Central memory CD8-positive, alpha-beta T cell (primary cell): ENCODE data around the gene SF1.

Experiments
- ATAC-seq: fragments of 150-1000 bp; cut with Tn5 transposase; replicated peaks from 2 replicates; pipeline ENCODE4 v1.10.0; 2022; ENCODE audit warnings: mild to moderate bottlenecking, moderate FRiP score, moderate number of reproducible peaks; ENCODE audit not compliant: poor library complexity, severe bottlenecking; ENCODE audit errors: extremely low read depth
- DNase-seq, 2 donors: peaks; one replicate each; pipeline ENCODE4 v3.0.0; 2021; ENCODE audit warnings: low spot score in 2 of 2
- H3K27ac Mint-ChIP-seq: one replicate; pipeline ENCODE4 v1.8.0; 2022; ENCODE audit warnings: low read depth, mild to moderate bottlenecking, moderate library complexity, mixed read lengths
- H3K27me3 Mint-ChIP-seq: one replicate; pipeline ENCODE4 v1.8.0; 2022; ENCODE audit warnings: mixed read lengths
- H3K36me3 Mint-ChIP-seq: one replicate; pipeline ENCODE4 v1.8.0; 2022; ENCODE audit warnings: mild to moderate bottlenecking, moderate library complexity, mixed read lengths; ENCODE audit not compliant: insufficient read depth
- H3K4me1 Mint-ChIP-seq: one replicate; pipeline ENCODE4 v1.8.0; 2022; ENCODE audit warnings: mixed read lengths
- H3K4me3 Mint-ChIP-seq: one replicate; pipeline ENCODE4 v1.8.0; 2022; ENCODE audit warnings: mild to moderate bottlenecking, moderate library complexity, mixed read lengths
- H3K9me3 Mint-ChIP-seq: one replicate; pipeline ENCODE4 v1.8.0; 2022; ENCODE audit warnings: mixed read lengths

Gene SF1

DNA sequence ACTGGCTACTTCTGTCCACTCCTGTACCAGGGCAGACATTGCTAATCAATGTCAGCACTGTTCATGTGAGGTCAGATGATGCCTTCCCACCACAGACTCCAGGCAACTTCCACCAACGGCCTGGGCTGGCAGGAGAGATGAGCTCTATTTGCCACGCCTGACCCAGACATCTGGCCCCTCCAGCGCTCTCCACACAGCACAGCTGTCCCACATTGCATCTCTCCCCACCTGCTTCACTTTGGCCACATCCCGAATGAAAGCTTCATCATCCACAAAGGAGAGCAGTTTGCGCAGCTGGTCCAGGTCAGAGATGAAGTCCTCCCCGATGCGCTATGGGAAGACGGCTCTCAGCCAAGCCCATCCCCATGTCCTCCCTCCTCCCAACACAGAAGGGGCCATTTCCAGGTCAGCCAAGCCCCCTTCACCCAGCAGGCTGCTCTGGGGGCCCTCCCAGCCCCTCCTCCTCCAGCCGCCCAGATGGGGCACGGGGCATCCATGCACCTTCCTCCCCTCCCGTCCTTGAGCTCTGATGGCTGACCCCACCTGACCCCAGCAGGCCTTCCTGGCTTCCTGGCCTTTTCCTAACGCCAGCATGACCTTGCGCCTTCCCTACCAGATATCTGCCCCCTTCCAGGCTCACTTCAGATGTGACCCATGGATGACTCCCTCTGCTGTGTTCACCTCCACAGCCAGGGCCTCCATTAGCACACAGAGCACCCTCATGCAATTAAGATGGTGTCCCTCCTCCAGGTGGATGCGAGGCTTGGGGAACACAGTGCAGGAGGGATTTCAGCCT, 26.0 kb downstream of the SF1 start:
- Mint-ChIP-seq H3K36me3 (peaks cover 24% of the 10 kb centered on the region), H3K4me3 (no peak overlapping the region), H3K27me3 (no peaks in the 10 kb centered on the region), H3K9me3 (no peaks in the 10 kb centered on the region), H3K4me1 (peaks cover 19% of the 10 kb centered on the region), H3K27ac (no peak overlapping the region)
- DNase-seq: no peak
- ATAC-seq: no peak

DNA sequence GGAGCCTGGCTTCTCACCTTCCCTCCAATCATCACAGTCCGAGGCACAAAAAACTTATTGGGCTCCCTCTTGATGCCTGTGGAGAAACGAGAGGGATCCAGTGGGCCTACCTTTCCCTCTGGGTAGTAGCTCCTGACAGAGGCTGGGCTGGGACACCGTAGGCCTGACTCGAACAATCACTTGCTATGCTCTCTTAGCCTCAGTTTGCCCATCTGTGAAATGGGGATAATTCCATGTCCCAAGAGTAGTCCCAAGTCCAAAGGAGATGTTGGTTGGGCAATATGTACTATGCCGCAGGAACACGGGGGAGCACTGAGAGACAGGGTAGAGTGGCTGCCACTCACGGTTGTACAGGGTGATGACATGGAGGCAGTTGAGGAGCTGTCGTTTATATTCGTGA, 26.8 kb downstream of the SF1 start:
- Mint-ChIP-seq H3K9me3 (no peaks in the 10 kb centered on the region), H3K27me3 (no peaks in the 10 kb centered on the region), H3K4me3 (no peak overlapping the region), H3K36me3 (peaks cover 21% of the 10 kb centered on the region), H3K27ac (no peak overlapping the region), H3K4me1 (peaks cover 19% of the 10 kb centered on the region)
- DNase-seq (no peak), ATAC-seq (no peak)

DNA sequence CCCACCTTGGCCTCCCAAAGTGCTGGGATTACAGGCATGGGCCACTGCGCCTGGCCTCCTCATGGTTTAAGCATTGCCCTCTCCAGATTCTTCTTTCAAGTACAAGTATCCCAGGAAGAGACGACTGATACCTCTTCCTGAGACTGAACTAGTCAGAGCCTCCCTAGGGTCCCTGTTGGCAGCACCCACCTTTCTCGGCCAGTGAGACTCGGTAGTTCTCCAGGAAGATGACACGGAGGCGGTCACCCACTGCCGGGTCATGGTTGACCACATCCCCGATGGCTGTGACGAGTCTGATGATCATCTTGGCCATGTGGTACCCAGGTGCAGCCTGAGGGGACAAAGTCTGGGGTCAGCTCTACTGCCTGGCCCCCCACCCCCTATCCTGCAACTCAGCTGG, 27.2 kb downstream of the SF1 start:
- Mint-ChIP-seq H3K27ac (no peak overlapping the region), H3K4me3 (no peak overlapping the region), H3K4me1 (peaks cover 23% of the 10 kb centered on the region), H3K36me3 (peaks cover 19% of the 10 kb centered on the region), H3K9me3 (no peaks in the 10 kb centered on the region), H3K27me3 (no peaks in the 10 kb centered on the region)
- ATAC-seq (no peak), DNase-seq (no peak)

DNA sequence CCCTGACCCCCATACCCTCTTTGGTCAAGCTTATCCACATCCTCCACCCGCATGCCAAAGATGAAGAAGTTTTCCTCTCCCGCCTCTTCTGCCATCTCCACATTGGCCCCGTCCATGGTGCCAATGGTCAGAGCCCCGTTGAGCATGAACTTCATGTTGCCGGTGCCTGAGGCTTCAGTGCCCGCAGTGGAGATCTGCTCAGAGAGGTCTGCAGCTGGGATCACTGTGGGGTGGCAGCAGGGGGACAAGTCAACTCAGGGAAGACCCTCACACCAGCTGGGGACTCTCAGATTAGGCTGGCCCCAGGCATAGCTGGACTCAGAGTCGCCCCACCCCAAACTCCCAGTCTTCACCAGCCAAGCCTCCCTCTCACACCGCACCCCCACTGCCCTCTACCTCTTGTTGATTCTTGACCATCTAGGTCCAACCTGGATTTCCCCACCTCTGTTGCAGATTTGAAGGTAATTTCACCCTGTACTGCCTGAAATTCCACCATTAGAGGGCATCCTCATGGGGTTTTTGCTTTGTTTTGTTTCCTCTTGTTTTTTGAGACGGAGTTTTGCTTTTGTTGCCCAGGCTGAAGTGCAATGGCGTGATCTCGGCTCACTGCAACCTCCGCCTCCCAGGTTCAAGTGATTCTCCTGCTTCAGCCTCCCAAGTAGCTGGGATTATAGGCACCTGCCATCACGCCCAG, 27.8 kb downstream of the SF1 start:
- ATAC-seq: no peak
- no peaks in the 10 kb centered on the region for H3K27me3 Mint-ChIP-seq
- H3K9me3 Mint-ChIP-seq: no peaks in the 10 kb centered on the region
- no peak overlapping the region for H3K27ac Mint-ChIP-seq
- peaks cover 22% of the 10 kb centered on the region for H3K36me3 Mint-ChIP-seq
- no peak for DNase-seq
- no peak overlapping the region for H3K4me3 Mint-ChIP-seq
- H3K4me1 Mint-ChIP-seq: peaks cover 25% of the 10 kb centered on the region

DNA sequence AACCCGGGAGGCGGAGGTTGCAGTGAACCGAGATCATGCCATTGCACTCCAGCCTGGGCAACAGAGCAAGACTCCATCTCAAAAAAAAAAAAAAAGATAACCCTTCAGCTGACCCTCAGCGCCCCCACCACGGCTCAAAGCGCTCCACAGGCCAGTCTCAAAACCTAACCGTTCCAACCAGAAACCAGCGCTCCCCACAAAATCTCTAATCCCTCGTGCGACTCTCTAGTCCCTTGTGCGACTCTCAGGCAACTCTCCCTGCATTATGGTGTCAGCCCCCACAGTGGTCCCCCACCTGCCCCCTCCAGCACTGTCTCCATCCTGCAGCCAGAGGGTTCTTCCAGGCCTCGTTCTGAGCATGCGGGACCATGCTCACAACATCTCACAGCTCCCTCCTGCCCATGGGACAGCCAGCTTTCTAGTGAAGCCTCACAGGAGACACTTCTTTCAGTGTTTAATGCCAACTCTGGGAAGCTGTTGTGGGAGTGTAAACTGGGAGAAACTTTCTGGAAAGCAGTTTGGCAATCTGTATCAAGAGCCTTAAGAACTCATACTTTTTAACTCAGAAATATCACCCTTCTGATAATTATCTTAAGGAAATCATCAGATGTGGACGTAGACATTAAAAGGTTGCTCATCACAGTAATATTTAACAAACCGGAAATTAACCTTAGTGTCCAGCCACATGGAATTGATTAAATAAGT, 30.2 kb downstream of the SF1 start:
- Mint-ChIP-seq H3K4me1 (peaks cover 40% of the 10 kb centered on the region), H3K27ac (no peak overlapping the region), H3K9me3 (no peaks in the 10 kb centered on the region), H3K36me3 (peaks cover 31% of the 10 kb centered on the region), H3K27me3 (no peaks in the 10 kb centered on the region), H3K4me3 (no peak overlapping the region)
- DNase-seq (no peak), ATAC-seq (no peak)

DNA sequence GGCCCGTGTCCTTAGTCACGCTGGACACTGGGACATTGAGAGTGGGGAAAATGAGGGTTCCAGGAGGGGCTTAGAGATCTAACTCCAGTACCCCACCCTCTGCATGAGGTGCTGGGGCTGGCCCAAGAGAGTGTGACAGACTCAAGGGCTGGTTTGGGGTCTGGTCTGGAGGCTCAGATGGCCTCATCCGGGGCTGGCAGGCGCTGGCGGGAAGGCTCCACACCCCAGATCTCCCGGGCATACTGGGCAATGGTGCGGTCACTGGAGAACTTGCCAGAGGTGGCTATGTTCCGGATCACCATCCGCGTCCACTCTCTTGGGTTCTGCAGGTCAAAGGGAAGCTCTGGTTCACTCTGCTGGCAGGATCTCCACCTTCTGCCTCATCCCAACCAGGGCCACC, 31.9 kb downstream of the SF1 start:
- Mint-ChIP-seq H3K4me3 (peak overlapping the region; percentile 88), H3K36me3 (peaks cover 34% of the 10 kb centered on the region), H3K27ac (peak overlapping the region; percentile 99), H3K27me3 (no peaks in the 10 kb centered on the region), H3K4me1 (peaks cover 46% of the 10 kb centered on the region), H3K9me3 (no peaks in the 10 kb centered on the region)
- DNase-seq (no peak), ATAC-seq (no peak)

DNA sequence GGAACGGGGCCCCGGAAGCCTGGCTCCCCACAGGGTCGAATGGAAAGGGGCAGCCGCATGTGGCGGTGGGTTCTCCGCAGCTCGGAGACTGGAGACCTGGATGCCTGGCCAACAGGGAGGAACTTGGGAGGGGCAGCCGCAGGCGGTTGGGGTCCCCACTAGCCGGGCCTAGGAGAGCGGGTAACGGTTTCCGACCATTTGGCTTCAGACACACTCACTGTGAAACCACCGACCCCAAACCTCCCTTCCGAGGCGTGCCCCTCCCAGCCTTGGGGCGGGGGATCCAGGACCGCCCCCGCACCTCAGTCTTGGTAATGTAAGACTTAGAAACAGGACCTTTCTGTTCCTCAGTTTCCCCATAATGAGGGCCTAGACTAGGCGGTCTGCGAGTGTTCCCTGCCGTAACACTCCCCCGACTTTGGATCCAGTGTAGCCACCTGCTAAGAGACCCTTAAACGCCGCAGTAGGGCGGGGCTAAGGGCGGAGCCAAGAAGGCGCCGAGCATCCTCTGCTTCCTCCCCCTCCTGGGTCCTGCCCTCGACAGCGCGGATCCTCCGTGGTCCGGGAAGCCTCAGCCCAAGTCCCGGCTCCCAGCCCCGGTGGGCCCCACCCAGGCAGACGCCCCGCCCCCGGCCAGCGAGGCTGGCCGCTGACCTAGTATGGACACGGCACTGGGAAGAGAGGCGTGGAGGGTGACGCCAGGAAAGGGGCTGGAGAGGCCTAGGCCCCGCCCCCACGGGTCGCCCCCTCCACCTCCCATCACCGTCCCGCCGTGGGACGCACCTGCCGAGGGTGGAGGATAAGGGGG, 32.6 kb downstream of the SF1 start:
- H3K27ac Mint-ChIP-seq: peak overlapping the region; percentile 99
- DNase-seq: peak; percentile 77 to 84
- H3K9me3 Mint-ChIP-seq: no peaks in the 10 kb centered on the region
- H3K36me3 Mint-ChIP-seq: peaks cover 39% of the 10 kb centered on the region
- peak overlapping the region; percentile 88 for H3K4me3 Mint-ChIP-seq
- H3K4me1 Mint-ChIP-seq: peaks cover 48% of the 10 kb centered on the region
- no peaks in the 10 kb centered on the region for H3K27me3 Mint-ChIP-seq
- ATAC-seq: peak; percentile 52

DNA sequence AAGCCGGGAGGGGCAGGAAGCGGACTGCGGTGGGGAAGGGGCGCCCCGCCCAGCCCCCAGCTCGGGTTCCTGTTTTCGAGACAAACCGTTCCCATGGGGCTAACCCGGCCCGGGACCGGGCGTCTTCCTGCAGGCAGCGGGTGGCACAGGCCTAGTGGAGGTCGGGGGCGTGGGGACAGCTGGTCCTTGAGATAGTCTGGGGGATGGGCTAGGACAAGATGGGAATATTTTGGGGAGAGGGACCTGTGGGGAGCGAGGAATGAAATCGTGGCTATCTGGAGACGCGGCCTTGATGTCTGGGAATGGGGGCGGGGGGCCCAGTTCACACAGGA, 33.2 kb downstream of the SF1 start:
- ATAC-seq: peak; percentile 33
- peak; percentile 64 to 84 for DNase-seq
- Mint-ChIP-seq H3K36me3 (peaks cover 39% of the 10 kb centered on the region), H3K27ac (peak overlapping the region; percentile 99), H3K9me3 (no peaks in the 10 kb centered on the region), H3K4me1 (peaks cover 48% of the 10 kb centered on the region), H3K4me3 (peak overlapping the region; percentile 88), H3K27me3 (no peaks in the 10 kb centered on the region)

DNA sequence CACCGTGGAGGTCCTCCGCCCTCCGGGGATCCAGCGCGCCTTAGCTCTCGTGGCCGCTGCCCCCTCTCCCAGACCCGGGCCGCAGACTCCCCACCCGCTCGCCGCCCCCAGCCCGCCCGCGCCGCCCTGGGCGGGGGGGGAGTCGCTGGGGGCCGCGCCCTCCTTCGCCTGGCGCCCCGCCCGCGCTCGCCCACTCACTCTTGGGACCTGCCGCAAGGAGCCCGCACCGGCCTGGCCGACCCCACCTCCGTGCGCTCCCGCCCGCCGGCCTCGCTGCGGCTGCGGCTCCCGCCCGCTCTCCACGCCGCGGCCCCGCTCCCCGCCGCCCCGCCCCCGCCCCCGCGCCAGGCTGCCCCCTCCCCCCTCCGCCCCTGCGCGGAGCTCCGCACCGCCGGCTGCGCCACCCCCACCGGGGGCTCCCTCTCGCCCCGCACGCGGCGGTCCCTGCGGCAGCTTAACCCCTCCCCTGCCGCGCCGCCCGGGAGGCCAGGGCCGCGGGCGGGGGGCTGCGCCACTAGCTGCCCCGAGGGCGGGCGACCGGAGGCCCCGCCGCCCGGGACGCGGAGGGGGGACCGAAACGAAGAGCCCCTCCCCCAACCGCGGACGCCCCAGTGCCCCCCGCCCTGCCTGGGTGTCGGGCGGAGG, 33.7 kb downstream of the SF1 start:
- DNase-seq (no peak), ATAC-seq (peak; percentile 2)
- no peaks in the 10 kb centered on the region for H3K9me3 Mint-ChIP-seq

DNA sequence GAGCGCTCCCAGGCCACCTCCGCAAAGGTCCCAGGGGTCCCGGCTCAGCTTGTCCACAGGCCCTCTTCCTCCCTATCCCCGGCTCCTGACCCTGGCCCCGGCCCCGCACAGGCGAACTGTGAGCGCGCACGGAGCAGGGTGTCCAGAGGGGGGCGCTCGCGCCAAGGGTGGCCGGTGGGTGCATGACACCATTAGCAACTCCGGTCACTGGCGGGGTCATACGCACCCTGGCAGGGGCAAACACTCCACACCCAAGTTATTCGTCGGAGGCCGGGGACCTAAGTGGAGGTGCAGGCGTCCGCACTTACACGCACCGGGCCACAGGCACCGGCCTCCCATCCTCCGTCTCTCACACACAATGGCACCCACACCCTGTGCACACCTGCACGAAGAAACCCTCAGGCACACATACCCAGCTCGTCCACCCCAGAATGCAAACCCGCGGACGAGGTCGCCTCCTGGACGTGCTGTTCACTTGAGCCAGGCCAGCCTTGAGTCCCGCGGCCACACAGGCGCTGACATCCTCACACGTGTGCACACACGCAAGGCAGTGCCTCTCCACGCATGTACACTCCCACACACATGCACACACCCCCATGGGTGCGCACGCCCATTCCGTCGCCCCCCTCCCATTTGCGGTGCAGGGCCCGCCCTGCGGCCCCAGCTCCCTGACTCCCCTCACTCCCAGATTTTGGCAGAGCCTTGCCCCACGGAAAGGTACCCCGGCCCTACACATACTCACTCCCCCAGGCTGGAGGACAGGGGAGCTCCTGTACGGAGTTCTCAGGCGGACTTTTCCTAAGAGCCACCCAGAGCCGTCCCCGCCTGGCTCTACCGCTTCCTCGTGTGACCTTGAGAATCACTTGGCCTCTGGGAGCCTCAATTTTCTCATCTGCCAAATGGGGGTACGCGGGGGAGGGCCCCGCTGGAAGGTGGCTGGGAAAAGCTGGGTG, 34.5 kb downstream of the SF1 start, which contains the start of gene RASGRP2:
RASGRP2 (minus strand) TSS at position 552 of the 953 bp plus-strand sequence. CDS start 1,276 bp downstream, outside the sequence.
- peaks cover 58% of the 10 kb centered on the region for H3K4me1 Mint-ChIP-seq
- H3K27me3 Mint-ChIP-seq: no peaks in the 10 kb centered on the region
- H3K27ac Mint-ChIP-seq: peak within 1 kb of the TSS; percentile 99
- peak within 1 kb of the TSS; percentile 97 for H3K4me3 Mint-ChIP-seq
- ATAC-seq (peak; percentile 52), DNase-seq (peak; percentile 83 to 93)
- peaks cover 47% of the 10 kb centered on the region for H3K36me3 Mint-ChIP-seq
- H3K9me3 Mint-ChIP-seq: no peaks in the 10 kb centered on the region

More for the DNA sequence above, 33.7 kb downstream of the SF1 start:
- H3K4me3 Mint-ChIP-seq: peak overlapping the region; percentile 97
- no peaks in the 10 kb centered on the region for H3K27me3 Mint-ChIP-seq
- peak overlapping the region; percentile 99 for H3K27ac Mint-ChIP-seq
- H3K36me3 Mint-ChIP-seq: peaks cover 41% of the 10 kb centered on the region
- H3K4me1 Mint-ChIP-seq: peaks cover 51% of the 10 kb centered on the region
